Gastrocnemius medialis (tissue), 4 donors: ENCODE measurements around the gene ECHDC3.

Experiments used
- CTCF ChIP-seq, 5 experiments: fragments of 450-650 bp in 3 of 5; fragments of 200-600 bp in 2 of 5; sonication (generic) in 2 of 5; IDR thresholded peaks in 4 of 5; conservative IDR thresholded peaks in 1 of 5; 1 replicate in 4 of 5; 2 replicates in 1 of 5; pipeline ENCODE4 v1.5.1; 2016 to 2019; ENCODE audit warnings: antibody characterized with exemption in 5 of 5, mild to moderate bottlenecking in 3 of 5, moderate library complexity in 3 of 5
- POLR2A ChIP-seq, 2 donors: fragments of 450-650 bp; IDR thresholded peaks; one replicate each; pipeline ENCODE4 v1.6.1; 2017; ENCODE audit warnings: antibody characterized with exemption in 2 of 2, mild to moderate bottlenecking in 2 of 2, moderate library complexity in 2 of 2

- TF ChIP-seq CTCF (IDR thresholded peaks at IDR 0.05 in 4 of 5, conservative IDR thresholded peaks at IDR 0.05 in 1 of 5), result no peak
- TF ChIP-seq POLR2A (IDR thresholded peaks at IDR 0.05), result no peak
Observed at GRCh38 chr10:11699550-11700097, 42.6 kb upstream of the ECHDC3 start.
